Endothelial cell of umbilical vein (primary cell): ENCODE data around the gene GZF1. TPM values are rescaled to one million over a fixed set of nuclear protein-coding genes. Genes with fewer than 3 reads are reported as not detected.

Experiments
- BruUV-seq: library from RNA; stranded (reverse); fragments of 400-500 nt; replicated peaks from 2 replicates; lab custom pipeline; 2021; lab: Mats Ljungman, UMichigan
- CTCF ChIA-PET: fragments of 300-600, 350-600 bp; sonication (Branson Sonifier 250); formaldehyde crosslinking; loops from one replicate; lab custom pipeline; 2021; ENCODE audit warnings: antibody characterized with exemption, inconsistent platforms; lab: Charles Lee
- POLR2A ChIA-PET: fragments of 300-600, 350-600 bp; sonication (Branson Sonifier 250); formaldehyde crosslinking; loops from one replicate; lab custom pipeline; 2021; ENCODE audit warnings: antibody characterized with exemption, inconsistent platforms; lab: Charles Lee
- DNase-seq: peaks from one replicate; pipeline ENCODE4 v3.0.0-alpha.2; 2011; ENCODE audit warnings: low read depth, low spot score
- FAIRE-seq: peaks from 2 replicates; lab custom pipeline; 2011; peaks lifted over from hg19 to GRCh38; lab: Jason Lieb, UNC
- H2AFZ ChIP-seq: 2 replicates; pipeline ENCODE4 v1.6.0; 2012; ENCODE audit warnings: low read depth, low read length, control low read depth, inconsistent platforms
- H3K27ac ChIP-seq: 2 replicates; pipeline ENCODE4 v1.5.1; 2011; ENCODE audit warnings: low read depth, mild to moderate bottlenecking, control low read depth, low read length, moderate library complexity; ENCODE audit not compliant: insufficient read depth
- H3K27me3 ChIP-seq, 2 experiments: 2 replicates each; pipeline versions ENCODE4 v1.6.0 to v1.6.1; 2011; ENCODE audit warnings: low read length in 2 of 2, mixed read lengths in 1 of 2; ENCODE audit not compliant: control insufficient read depth in 2 of 2, insufficient read depth in 2 of 2
- H3K36me3 ChIP-seq, 2 experiments: 2 replicates in 1 of 2; 3 replicates in 1 of 2; pipeline ENCODE4 v1.5.1; 2011; ENCODE audit warnings: low read length in 2 of 2, mild to moderate bottlenecking in 1 of 2, moderate library complexity in 1 of 2; ENCODE audit not compliant: control insufficient read depth in 2 of 2, insufficient read depth in 2 of 2; ENCODE audit errors: extremely low read depth in 1 of 2
- H3K4me1 ChIP-seq: 3 replicates; pipeline ENCODE4 v1.5.1; 2011; ENCODE audit warnings: mild to moderate bottlenecking, low read length; ENCODE audit not compliant: control insufficient read depth, insufficient read depth; ENCODE audit errors: extremely low read depth
- H3K4me2 ChIP-seq: 2 replicates; pipeline ENCODE4 v1.6.1; 2011; ENCODE audit warnings: low read length, control low read depth, mixed read lengths; ENCODE audit not compliant: insufficient read depth
- H3K4me3 ChIP-seq, 3 experiments: fragments of 200-600 bp in 1 of 3; sonication (generic), shearing (Covaris generic) in 1 of 3; replicated peaks in 1 of 3; 2 replicates each; pipeline ENCODE4 v1.5.1; 2011 to 2016; ENCODE audit warnings: control low read depth in 3 of 3, low read length in 3 of 3, mild to moderate bottlenecking in 2 of 3, inconsistent platforms in 1 of 3, low read depth in 1 of 3, moderate library complexity in 1 of 3; ENCODE audit not compliant: insufficient read depth in 1 of 3
- H3K79me2 ChIP-seq: 2 replicates; pipeline ENCODE4 v1.6.0; 2012; ENCODE audit warnings: low read length, inconsistent platforms; ENCODE audit not compliant: control insufficient read depth, insufficient read depth
- H3K9ac ChIP-seq: replicated peaks from 2 replicates; pipeline ENCODE3; 2011; ENCODE audit warnings: low read length, control low read depth; ENCODE audit not compliant: insufficient read depth; ENCODE audit errors: extremely low read depth
- H3K9me1 ChIP-seq: replicated peaks from 3 replicates; pipeline ENCODE4 v1.6.0; 2011; ENCODE audit warnings: mild to moderate bottlenecking, low read length; ENCODE audit not compliant: control insufficient read depth, insufficient read depth; ENCODE audit errors: extremely low read depth
- H3K9me3 ChIP-seq: replicated peaks from 2 replicates; pipeline ENCODE4 v1.5.1; 2012; ENCODE audit warnings: low read length, inconsistent platforms; ENCODE audit not compliant: control insufficient read depth, insufficient read depth
- H4K20me1 ChIP-seq: replicated peaks from 2 replicates; pipeline ENCODE3; 2011; ENCODE audit warnings: mild to moderate bottlenecking, low read length; ENCODE audit not compliant: control insufficient read depth, insufficient read depth; ENCODE audit errors: extremely low read depth
- CTCF ChIP-seq, 2 donors: IDR thresholded peaks; 1 replicate in 1 of 2; 2 replicates in 1 of 2; pipeline ENCODE4 v1.5.1; 2011; ENCODE audit warnings: low read length in 2 of 2, mild to moderate bottlenecking in 2 of 2, moderate library complexity in 2 of 2, control low read depth in 1 of 2, inconsistent platforms in 1 of 2, low read depth in 1 of 2; ENCODE audit not compliant: insufficient read depth in 1 of 2; ENCODE audit errors: extremely low read depth in 1 of 2
- EZH2 ChIP-seq: IDR thresholded peaks from 2 replicates; pipeline ENCODE4 v1.6.1; 2012; ENCODE audit warnings: borderline replicate concordance, low read depth, mild to moderate bottlenecking, moderate library complexity, low read length, inconsistent platforms; ENCODE audit not compliant: severe bottlenecking
- FOS ChIP-seq: IDR thresholded peaks from 2 replicates; pipeline ENCODE4 v1.6.1; 2011; ENCODE audit warnings: mild to moderate bottlenecking, low read length, moderate library complexity, borderline replicate concordance; ENCODE audit not compliant: insufficient read depth
- GATA2 ChIP-seq: IDR thresholded peaks from 2 replicates; pipeline ENCODE4 v1.7.0; 2011; ENCODE audit warnings: low read depth, mild to moderate bottlenecking, moderate library complexity, mixed read lengths, low read length; ENCODE audit not compliant: insufficient read length, insufficient read depth
- JUN ChIP-seq: IDR thresholded peaks from 2 replicates; pipeline ENCODE4 v1.6.1; 2011; ENCODE audit warnings: borderline replicate concordance, low read depth; ENCODE audit not compliant: insufficient read length, insufficient read depth
- MYC ChIP-seq: IDR thresholded peaks from one replicate; pipeline ENCODE4 v1.6.1; 2011; ENCODE audit warnings: mild to moderate bottlenecking, low read depth, low read length
- POLR2A ChIP-seq: IDR thresholded peaks from 2 replicates; pipeline ENCODE4 v1.6.1; 2012; ENCODE audit warnings: low read depth, mild to moderate bottlenecking, control low read depth, low read length
- POLR2AphosphoS5 ChIP-seq: IDR thresholded peaks from 2 replicates; pipeline ENCODE4 v1.6.1; 2012; ENCODE audit warnings: low read depth, mild to moderate bottlenecking, control low read depth, low read length, moderate library complexity; ENCODE audit not compliant: insufficient read depth
- dilution Hi-C: fragments of 300-500 bp; cut with MboI; formaldehyde crosslinking; loops from one replicate; pipeline ENCODE4 v1.15.0; 2019; ENCODE audit warnings: low sequenced_read_pairs; ENCODE audit not compliant: extremely low pct_ligation_motif_present
- intact Hi-C: fragments of 100-400 bp; cut with micrococcal nuclease; formaldehyde crosslinking; loops from one replicate; pipeline ENCODE4 v1.10.0; 2022
- polyA plus RNA-seq, 4 experiments: library from polyadenylated mRNA; depleted of rRNA in 3 of 4; stranded (reverse) in 3 of 4; unstranded in 1 of 4; fragments of >200 nt; gene quantifications; 2 replicates each; pipeline versions ENCODE4 v1.2.1 to v1.2.3, GENCODE V29; 2011 to 2012; ENCODE audit warnings: missing spikeins in 1 of 4
- total RNA-seq: library from RNA; stranded (reverse); gene quantifications from 2 replicates; pipeline ENCODE4 v1.2.3, GENCODE V29; 2021
- TF ChIP-seq, protein P1 (sequence below): IDR thresholded peaks from 2 replicates; pipeline ENCODE4 v1.6.1; 2011; ENCODE audit not compliant: insufficient read depth, insufficient read length

The GZF1 gene
- total and polyA plus RNA-seq, 2 donors (not counting 3 experiments of a cell fraction or from before 2014, with no cell fraction given) = 9.7 to 10.0 TPM

DNA sequence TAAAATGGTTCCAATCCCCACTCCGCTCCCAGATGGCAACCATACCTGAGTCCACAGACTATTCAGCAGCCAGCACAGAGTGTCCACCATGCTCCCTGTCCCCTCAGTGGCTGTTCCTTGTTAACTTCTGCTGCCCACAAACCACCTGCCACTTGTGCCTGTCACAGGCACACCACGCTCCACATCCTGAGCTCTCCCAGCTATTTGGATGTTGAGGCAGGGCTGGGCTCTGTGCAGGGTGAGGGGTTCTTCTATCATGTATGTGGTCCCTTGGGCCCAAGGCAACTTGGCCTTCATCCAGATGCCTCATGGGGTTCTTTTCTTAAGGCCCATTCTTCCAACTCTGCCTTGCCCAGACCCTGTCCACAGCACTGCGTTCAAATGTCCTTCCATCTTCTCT is 45.4 kb upstream of the GZF1 start:
- dilution Hi-C loops = no loop called here

More for the DNA sequence above, 45.4 kb upstream of the GZF1 start:
- Histone ChIP-seq H3K4me1 (peaks cover 10% of the 10 kb centered on the region), H3K36me3 (no peaks in the 10 kb centered on the region), H2AFZ (no peak overlapping the region), H3K9me3 (no peaks in the 10 kb centered on the region), H3K9me1 (no peaks in the 10 kb centered on the region), H3K27ac (no peak overlapping the region), H4K20me1 (no peaks in the 10 kb centered on the region), H3K9ac (no peak overlapping the region), H3K4me3 (no peak overlapping the region), H3K79me2 (no peaks in the 10 kb centered on the region), H3K4me2 (no peak overlapping the region), H3K27me3 (no peaks in the 10 kb centered on the region)
- CTCF ChIA-PET = interaction anchor here (1.5 kb wide), 1 partner anchor 23 kb away, joined by 3 read pairs; no protein-coding TSS in a partner anchor
- POLR2A ChIA-PET = no interaction called here
- TF ChIP-seq POLR2AphosphoS5 = no peak
- no peak for TF ChIP-seq POLR2A
- no peak for TF ChIP-seq CTCF (IDR thresholded peaks at IDR 0.05; ENCODE audit: extremely low read depth in 1 of 2, insufficient read depth in 1 of 2, low read depth in 1 of 2, low read length in 2 of 2)
- no peak for TF ChIP-seq MYC
- no peak for TF ChIP-seq JUN
- no peak for TF ChIP-seq FOS
- TF ChIP-seq EZH2 = no peak
- TF ChIP-seq, protein P1, sequence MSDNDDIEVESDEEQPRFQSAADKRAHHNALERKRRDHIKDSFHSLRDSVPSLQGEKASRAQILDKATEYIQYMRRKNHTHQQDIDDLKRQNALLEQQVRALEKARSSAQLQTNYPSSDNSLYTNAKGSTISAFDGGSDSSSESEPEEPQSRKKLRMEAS = no peak
- TF ChIP-seq GATA2 = no peak
- no TSS peak for BruUV-seq
- DNase-seq = no peak
- intact Hi-C loops = loop anchor here (1.0 kb wide), 1 partner anchor 58 kb away; no protein-coding TSS in a partner anchor
- FAIRE-seq = no peak
